HEK293T (cell line): ENCODE results near the gene WASF1.

Experiments used
- FOXK2 ChIP-seq: fragments of 450-650 bp; IDR thresholded peaks from 2 replicates; pipeline ENCODE4 v1.6.1; 2016; ENCODE audit warnings: mild to moderate bottlenecking
- FOXM1 ChIP-seq: fragments of 450-650 bp; IDR thresholded peaks from 2 replicates; pipeline ENCODE4 v1.6.1; 2017; ENCODE audit warnings: mild to moderate bottlenecking, borderline replicate concordance
- L3MBTL2 ChIP-seq: fragments of 450-650 bp; conservative IDR thresholded peaks from 2 replicates; pipeline ENCODE4 v1.6.1; 2016; ENCODE audit warnings: mild to moderate bottlenecking
- TARDBP ChIP-seq: fragments of 450-650 bp; IDR thresholded peaks from 2 replicates; pipeline ENCODE4 v1.6.1; 2016

- no peak for TF ChIP-seq L3MBTL2
- no peak for TF ChIP-seq FOXK2
- no peak for TF ChIP-seq TARDBP
- TF ChIP-seq FOXM1: no peak
These were observed 110.9 kb downstream of the WASF1 start for GRCh38 chr6:110068592-110068967.
